Measurements from ENCODE around the gene RRAD. TPM values are rescaled to one million over a fixed set of nuclear protein-coding genes. Genes with fewer than 3 reads are reported as not detected.

Gene RRAD
- total and polyA plus RNA-seq, 2 of the 4 experiments (the other 2 are of a cell fraction) = 1.3 to 2.1 TPM

- ChIA-PET CTCF (no interaction called here), POLR2A (ENCODE audit: unreplicated experiment) (interaction anchor here (0.6 kb wide), 1 partner anchor 38 kb away, joined by 3 read pairs; no protein-coding TSS in a partner anchor)
- DNase-seq = no peak
- Histone ChIP-seq H3K27me3 (ENCODE audit: control insufficient read depth, insufficient read depth, low read length) (no peaks in the 10 kb centered on the region), H4K8ac (ENCODE audit: low read depth in 2 of 2, low read length in 2 of 2) (no peak overlapping the region), H2BK20ac (ENCODE audit: low read depth, low read length) (no peak overlapping the region), H4K5ac (ENCODE audit: low read depth, low read length) (no peak overlapping the region), H2BK5ac (ENCODE audit: low read depth, low read length, poor library complexity, severe bottlenecking) (no peak overlapping the region), H3K9me1 (ENCODE audit: insufficient read depth, low read length) (peaks cover 21% of the 10 kb centered on the region), H3K56ac (ENCODE audit: extremely low read depth, insufficient read depth, low read length) (no peak overlapping the region), H3K14ac (replicated peaks; ENCODE audit: low read depth, low read length) (no peak overlapping the region), H3K4ac (ENCODE audit: low read depth, low read length) (no peak overlapping the region), H2AK5ac (ENCODE audit: low read depth, low read length) (no peak overlapping the region), H3K23ac (ENCODE audit: low read depth, low read length) (no peak overlapping the region), H3K4me3 (ENCODE audit: insufficient read depth, low read depth, low read length) (no peak overlapping the region), H2BK15ac (ENCODE audit: low read depth, low read length) (no peak overlapping the region), H3K4me2 (ENCODE audit: low read depth, low read length) (no peak overlapping the region), H3K79me1 (ENCODE audit: low read depth in 1 of 2, low read length in 2 of 2) (peaks cover 21 to 81% of the 10 kb centered on the region in 2 experiments), H3K27ac (ENCODE audit: insufficient read depth, low read length) (no peak overlapping the region), H3K9ac (ENCODE audit: low read depth, low read length) (no peak overlapping the region), H2AK9ac (replicated peaks; ENCODE audit: low read depth, low read length, poor library complexity) (no peak overlapping the region), H2AFZ (replicated peaks; ENCODE audit: low read length, poor library complexity) (no peak overlapping the region), H2BK120ac (ENCODE audit: low read depth, low read length) (no peak overlapping the region), H3K36me3 (ENCODE audit: control insufficient read depth, insufficient read depth, low read length) (peaks cover 53% of the 10 kb centered on the region), H3K4me1 (ENCODE audit: control insufficient read depth, insufficient read depth, low read length) (peaks cover 9% of the 10 kb centered on the region), H4K91ac (ENCODE audit: insufficient read depth, low read depth, low read length) (no peak overlapping the region), H4K20me1 (ENCODE audit: insufficient read depth, low read length) (peaks cover 35% of the 10 kb centered on the region), H3K9me3 (ENCODE audit: control insufficient read depth, insufficient read depth, low read length) (no peaks in the 10 kb centered on the region), H3K18ac (ENCODE audit: low read depth, low read length) (no peak overlapping the region)
- TF ChIP-seq NFE2L2 (IDR thresholded peaks at IDR 0.05; ENCODE audit: low read depth, low read length) (no peak), MXI1 (IDR thresholded peaks at IDR 0.05; ENCODE audit: borderline replicate concordance, low read depth, low read length) (no peak), CHD1 (IDR thresholded peaks at IDR 0.05; ENCODE audit: low read depth, low read length) (no peak), POLR2A (IDR thresholded peaks at IDR 0.05; ENCODE audit: low read depth, low read length) (peak; percentile 24; the same call in 1 of the 2 replicates), RAD21 (IDR thresholded peaks at IDR 0.05; ENCODE audit: low read length) (no peak), ELK1 (IDR thresholded peaks at IDR 0.05; ENCODE audit: borderline replicate concordance, low read depth, low read length) (no peak)
- ATAC-seq (ENCODE audit: low read depth) = no peak
- in situ Hi-C loops (cut with MboI; ENCODE audit: low sequenced_read_pairs) (no loop called here), dilution Hi-C loops (cut with HindIII; ENCODE audit: low sequenced_read_pairs, unreplicated experiment) (no loop called here), intact Hi-C loops (cut with micrococcal nuclease) (no loop called here)
- no TSS peak for BruUV-seq (replicated peaks)
- WGBS, 2 experiments (ENCODE audit: extremely low coverage in 2 of 2, insufficient read length in 1 of 2) = 94% methylated on average over 3 of the region's 10 CpGs; no CpG with 5 or more reads in 1 of the 2 experiments
Observed at GRCh38 chr16:66937725-66938337, 12.5 kb upstream of the RRAD start.

Measured in IMR-90 (cell line).